ENCODE results near the gene MOB3B. TPM values are rescaled to one million over a fixed set of nuclear protein-coding genes. Genes with fewer than 3 reads are reported as not detected.
"Not testable (repeated sequence)": the region's sequence is repeated elsewhere in the genome, so short reads cannot be mapped to it uniquely, and the experiment has no call there.

MOB3B gene
- total RNA-seq, 1 experiment from 2014 or later, result 0.03 TPM

DNA sequence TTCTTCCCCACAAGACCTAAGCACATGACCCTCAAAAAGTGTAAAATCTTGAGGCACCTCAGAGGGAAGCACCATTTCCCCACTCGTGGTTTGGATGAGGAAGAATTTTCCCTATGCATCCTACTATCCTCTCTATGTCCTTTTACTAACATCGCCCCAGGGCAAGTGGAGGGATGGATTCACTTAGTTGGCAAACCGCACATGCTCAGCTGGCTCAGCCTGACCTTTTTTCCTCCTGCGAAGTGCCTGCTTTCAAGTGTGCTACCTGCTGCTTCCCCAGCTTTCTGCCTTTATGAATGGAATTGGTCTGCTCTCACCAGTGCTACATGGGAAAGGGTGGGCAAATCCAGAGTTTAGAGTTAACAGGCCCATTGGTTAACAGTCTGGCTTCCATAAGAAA lies 62.1 kb downstream of the MOB3B start:
- no peak for DNase-seq (ENCODE audit: low read depth)
- in situ Hi-C loops (cut with HindIII; ENCODE audit: low pct_unique_long_range_greater_than_20kb, low sequenced_read_pairs), result no loop called here

DNA sequence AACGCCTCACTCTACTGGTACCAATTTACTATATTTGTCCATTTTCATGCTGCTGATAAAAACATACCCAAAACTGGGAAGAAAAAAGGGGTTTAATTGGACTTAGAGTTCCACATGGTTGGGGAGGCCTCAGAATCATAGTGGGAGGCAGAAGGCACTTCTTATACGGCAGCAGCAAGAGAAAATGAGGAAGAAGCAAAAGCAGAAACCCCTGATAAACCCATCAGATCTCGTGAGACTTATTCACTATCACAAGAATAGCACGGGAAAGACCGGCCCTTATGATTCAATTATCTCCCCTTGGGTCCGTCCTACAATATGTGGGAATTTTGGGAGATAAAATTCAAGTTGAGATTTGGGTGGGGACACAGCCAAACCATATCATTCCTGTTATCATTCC lies 63.1 kb downstream of the MOB3B start:
- in situ Hi-C loops (cut with HindIII; ENCODE audit: low pct_unique_long_range_greater_than_20kb, low sequenced_read_pairs); DNase-seq (ENCODE audit: low read depth): not testable (repeated sequence)

- in situ Hi-C loops (cut with HindIII; ENCODE audit: low pct_unique_long_range_greater_than_20kb, low sequenced_read_pairs), result not testable (repeated sequence)
Observed at GRCh38 chr9:27464950-27465349, 64.7 kb downstream of the MOB3B start.

DNA sequence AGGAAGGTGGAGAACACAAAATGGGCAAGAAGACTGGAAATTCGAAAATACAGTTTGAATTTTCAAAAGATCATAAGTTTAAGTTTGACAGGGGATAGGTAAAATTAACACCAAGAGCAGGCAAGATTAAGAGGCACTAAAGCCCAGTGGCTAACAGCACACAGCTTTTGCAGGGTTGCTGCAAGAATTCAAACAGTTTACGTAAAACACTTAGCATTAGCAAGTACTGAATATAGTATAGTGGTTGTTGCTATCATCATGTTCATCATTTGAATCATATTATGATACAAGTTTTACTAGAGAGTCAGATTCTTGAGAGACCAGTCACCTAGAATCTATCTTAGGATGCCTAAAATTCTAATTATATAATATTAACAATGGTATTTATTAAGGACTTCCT lies 66.8 kb downstream of the MOB3B start:
- in situ Hi-C loops (cut with HindIII; ENCODE audit: low pct_unique_long_range_greater_than_20kb, low sequenced_read_pairs), result no loop called here
- no peak for DNase-seq (ENCODE audit: low read depth)

More at GRCh38 chr9:27464950-27465349, 64.7 kb downstream of the MOB3B start:
- not testable (repeated sequence) for DNase-seq (ENCODE audit: low read depth)

DNA sequence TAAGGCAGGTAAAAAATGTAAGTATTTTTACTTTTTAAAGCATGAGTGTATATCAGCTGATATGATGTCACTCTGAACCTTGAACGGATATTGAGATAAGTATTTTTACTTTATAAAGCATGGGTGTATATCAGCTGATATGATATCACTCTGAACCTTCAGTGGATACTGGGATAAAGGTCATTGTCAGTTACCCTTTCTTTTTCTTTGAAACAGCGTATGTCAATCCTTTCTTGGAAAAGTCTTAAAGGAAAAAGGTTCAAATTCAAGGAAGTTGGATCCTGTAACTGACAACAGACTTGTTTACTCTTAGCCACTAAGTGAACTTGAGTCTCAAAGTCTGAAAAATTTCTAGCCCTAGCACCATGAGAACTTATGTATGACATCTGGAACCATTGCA lies 67.2 kb downstream of the MOB3B start:
- in situ Hi-C loops (cut with HindIII; ENCODE audit: low pct_unique_long_range_greater_than_20kb, low sequenced_read_pairs), result no loop called here

GRCh38 chr9:27460226-27461023 lies 69.2 kb downstream of the MOB3B start:
- in situ Hi-C loops (cut with HindIII; ENCODE audit: low pct_unique_long_range_greater_than_20kb, low sequenced_read_pairs), result no loop called here
- DNase-seq (ENCODE audit: low read depth), result no peak

More for the DNA sequence above, 67.2 kb downstream of the MOB3B start:
- no peak for DNase-seq (ENCODE audit: low read depth)

DNA sequence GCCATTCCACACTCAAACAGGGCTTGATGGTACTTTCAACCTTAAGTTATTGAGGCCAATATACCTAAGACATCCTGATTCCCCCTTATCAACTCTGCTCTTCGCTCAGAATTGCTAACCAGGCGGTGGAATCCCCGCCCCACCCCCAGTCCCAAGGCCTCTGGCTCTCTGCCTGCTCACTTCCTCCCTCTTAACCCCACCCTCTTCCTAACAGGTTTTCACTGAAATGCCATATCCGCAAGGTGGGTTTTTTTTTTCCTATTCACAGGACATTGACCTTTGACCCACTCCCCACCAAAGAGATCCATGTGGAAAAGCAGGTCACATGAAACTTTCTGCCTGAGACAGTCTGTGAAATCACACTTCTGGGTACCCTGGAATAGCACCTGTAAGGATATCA lies 72.2 kb downstream of the MOB3B start:
- in situ Hi-C loops (cut with HindIII; ENCODE audit: low pct_unique_long_range_greater_than_20kb, low sequenced_read_pairs), result no loop called here
- DNase-seq (ENCODE audit: low read depth), result no peak

- DNase-seq (ENCODE audit: low read depth), result no peak
- in situ Hi-C loops (cut with HindIII; ENCODE audit: low pct_unique_long_range_greater_than_20kb, low sequenced_read_pairs), result no loop called here
Observed at GRCh38 chr9:27453860-27454553, 75.6 kb downstream of the MOB3B start.

- in situ Hi-C loops (cut with HindIII; ENCODE audit: low pct_unique_long_range_greater_than_20kb, low sequenced_read_pairs), result no loop called here
- no peak for DNase-seq (ENCODE audit: low read depth)
Observed at GRCh38 chr9:27451207-27451797, 78.3 kb downstream of the MOB3B start.

DNA sequence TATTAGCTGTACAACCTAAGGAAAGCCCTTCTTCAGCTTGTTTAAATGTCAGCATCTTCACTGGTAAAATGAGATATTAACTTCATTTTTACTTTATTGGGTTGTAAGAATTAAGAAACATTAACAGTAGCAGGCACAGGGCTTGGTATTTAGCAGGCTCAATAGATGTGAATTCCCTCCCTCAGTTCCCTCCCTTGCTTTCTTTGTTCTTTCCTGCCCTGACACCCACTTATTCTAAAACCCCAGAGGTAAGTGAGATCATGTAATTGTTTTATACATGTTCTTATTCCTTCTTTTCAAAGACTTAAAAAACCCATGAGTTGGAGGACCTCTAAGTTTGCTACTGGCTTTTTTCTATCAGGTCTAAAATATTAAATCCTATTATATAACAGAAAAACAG lies 78.9 kb downstream of the MOB3B start:
- in situ Hi-C loops (cut with HindIII; ENCODE audit: low pct_unique_long_range_greater_than_20kb, low sequenced_read_pairs), result no loop called here

DNA sequence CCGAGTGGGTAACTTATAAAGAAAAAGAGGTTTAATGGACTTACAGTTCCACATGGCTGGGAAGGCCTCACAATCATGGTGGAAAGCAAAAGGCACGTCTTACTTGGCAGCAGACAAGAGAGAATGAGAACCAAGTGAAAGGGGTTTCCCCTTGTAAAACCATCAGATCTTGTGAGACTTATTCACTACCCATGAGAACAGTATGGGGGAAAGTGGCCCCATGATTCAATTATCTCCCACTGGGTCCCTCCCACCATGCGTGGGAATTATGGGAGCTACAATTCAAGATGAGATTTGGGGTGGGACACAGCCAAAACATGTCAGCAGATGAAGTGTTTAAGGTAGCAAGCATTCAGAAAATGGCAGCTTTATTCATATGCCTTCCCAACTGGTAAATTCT lies 81.3 kb downstream of the MOB3B start:
- DNase-seq (ENCODE audit: low read depth); in situ Hi-C loops (cut with HindIII; ENCODE audit: low pct_unique_long_range_greater_than_20kb, low sequenced_read_pairs): not testable (repeated sequence)

More for the DNA sequence above, 78.9 kb downstream of the MOB3B start:
- no peak for DNase-seq (ENCODE audit: low read depth)

- in situ Hi-C loops (cut with HindIII; ENCODE audit: low pct_unique_long_range_greater_than_20kb, low sequenced_read_pairs), result no loop called here
Observed at GRCh38 chr9:27447031-27447683, 82.5 kb downstream of the MOB3B start.

GRCh38 chr9:27445688-27446087 lies 83.9 kb downstream of the MOB3B start:
- no peak for DNase-seq (ENCODE audit: low read depth)
- in situ Hi-C loops (cut with HindIII; ENCODE audit: low pct_unique_long_range_greater_than_20kb, low sequenced_read_pairs), result no loop called here

More at GRCh38 chr9:27447031-27447683, 82.5 kb downstream of the MOB3B start:
- no peak for DNase-seq (ENCODE audit: low read depth)

DNA sequence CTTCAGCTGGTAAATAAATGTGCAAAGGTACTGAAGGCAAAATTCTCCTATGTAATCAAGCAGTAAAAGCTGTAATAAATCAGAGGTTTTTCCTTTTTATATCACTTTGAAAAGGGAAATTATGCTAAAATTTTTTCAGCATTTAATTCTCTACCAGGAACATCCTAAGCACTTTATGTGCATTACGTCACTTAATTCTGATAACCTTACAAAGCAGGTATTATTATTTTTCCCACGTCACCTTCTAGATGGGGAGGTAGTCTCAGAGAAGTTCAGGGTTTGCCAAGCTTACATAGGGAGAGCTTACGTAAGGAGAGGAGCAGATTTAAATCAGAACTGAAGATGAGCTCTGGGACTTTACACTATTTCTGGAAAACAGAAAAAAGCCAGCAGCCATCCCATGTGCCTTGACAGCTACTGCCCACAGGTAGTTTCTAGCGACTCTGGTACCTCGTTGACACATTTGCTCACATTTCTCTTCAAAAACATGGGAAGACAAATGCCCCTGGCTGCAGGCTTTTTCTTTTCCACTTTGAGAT lies 84.5 kb downstream of the MOB3B start:
- in situ Hi-C loops (cut with HindIII; ENCODE audit: low pct_unique_long_range_greater_than_20kb, low sequenced_read_pairs), result no loop called here
- no peak for DNase-seq (ENCODE audit: low read depth)

DNA sequence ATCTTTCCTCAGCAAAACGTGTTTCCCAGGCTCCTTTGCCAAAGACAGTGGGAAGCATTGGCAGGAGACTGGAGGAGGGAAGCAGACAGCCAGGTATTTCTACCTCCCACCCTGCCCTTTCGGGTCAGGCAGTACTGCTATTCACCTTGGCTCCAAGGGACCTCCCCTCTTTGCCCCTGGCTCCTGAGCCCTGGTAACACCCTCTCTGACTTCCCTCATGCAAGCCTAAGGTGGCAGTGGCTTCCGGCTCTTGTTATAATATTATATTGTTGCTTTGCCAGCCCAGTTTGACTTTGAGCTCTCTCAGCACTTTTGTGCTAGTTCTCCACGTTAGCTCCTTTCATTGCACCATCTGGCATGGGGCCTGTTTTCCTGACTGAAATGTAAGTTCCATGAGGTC lies 87.2 kb downstream of the MOB3B start:
- in situ Hi-C loops (cut with HindIII; ENCODE audit: low pct_unique_long_range_greater_than_20kb, low sequenced_read_pairs), result no loop called here
- no peak for DNase-seq (ENCODE audit: low read depth)

GRCh38 chr9:27441741-27442070 lies 87.9 kb downstream of the MOB3B start:
- DNase-seq (ENCODE audit: low read depth), result no peak
- in situ Hi-C loops (cut with HindIII; ENCODE audit: low pct_unique_long_range_greater_than_20kb, low sequenced_read_pairs), result no loop called here

DNA sequence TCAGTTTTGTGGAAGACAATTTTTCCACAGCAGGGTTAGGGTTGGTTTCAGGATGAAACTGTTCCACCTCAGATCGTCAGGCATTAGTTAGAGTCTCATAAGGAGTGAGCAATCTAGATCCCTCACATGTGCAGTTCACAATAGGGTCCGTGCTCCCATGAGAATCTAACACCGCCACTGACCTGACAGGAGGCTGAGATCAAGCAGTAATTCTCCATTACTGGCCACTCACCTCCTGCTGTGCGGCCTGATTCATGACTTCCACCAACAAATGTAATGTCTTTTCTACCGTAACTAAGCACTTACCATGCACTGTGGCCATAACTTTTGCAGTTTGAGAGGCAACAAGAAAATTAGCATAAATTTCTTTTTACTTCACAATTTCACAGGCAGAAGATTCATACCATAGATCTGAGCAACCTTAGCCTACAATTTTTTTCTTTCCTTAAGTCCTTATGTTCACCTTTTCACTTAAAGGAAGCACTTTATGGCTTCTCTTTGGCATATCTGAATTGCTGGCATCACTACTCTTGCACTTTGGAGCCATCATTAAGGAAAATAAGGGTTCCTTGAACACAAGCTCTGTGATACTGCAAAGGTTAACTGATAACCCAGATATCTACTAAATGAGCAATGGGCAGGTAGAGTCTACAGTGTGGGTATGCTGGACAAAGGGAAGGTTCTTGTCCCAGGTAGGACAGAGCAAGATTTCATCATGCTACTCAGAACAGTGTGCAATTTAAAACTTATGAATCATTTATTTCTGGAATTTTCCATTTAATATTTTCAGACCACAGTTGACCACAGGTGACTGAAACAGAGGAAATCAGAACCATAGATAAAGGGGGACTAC lies 88.5 kb downstream of the MOB3B start:
- no peak for DNase-seq (ENCODE audit: low read depth)
- in situ Hi-C loops (cut with HindIII; ENCODE audit: low pct_unique_long_range_greater_than_20kb, low sequenced_read_pairs), result no loop called here

- in situ Hi-C loops (cut with HindIII; ENCODE audit: low pct_unique_long_range_greater_than_20kb, low sequenced_read_pairs), result no loop called here
- DNase-seq (ENCODE audit: low read depth), result no peak
Observed at GRCh38 chr9:27438522-27438921, 91.1 kb downstream of the MOB3B start.
